LNCAP (cell line): Measurements from ENCODE around the gene CIRBP.

ENCODE experiments used
- CTCF ChIP-seq: fragments of 450-650 bp; IDR thresholded peaks from 2 replicates; pipeline ENCODE4 v1.5.1; 2017; ENCODE audit warnings: mild to moderate bottlenecking

The CIRBP gene

GRCh38 chr19:1307755-1308303, 38.7 kb downstream of the CIRBP start:
- no peak for TF ChIP-seq CTCF

- TF ChIP-seq CTCF, result no peak
Measured at GRCh38 chr19:1308718-1309117, 39.6 kb downstream of the CIRBP start.

- TF ChIP-seq CTCF, result no peak
Measured at GRCh38 chr19:1309977-1310852, 41.1 kb downstream of the CIRBP start.

GRCh38 chr19:1310853-1311180, 41.7 kb downstream of the CIRBP start:
- TF ChIP-seq CTCF, result no peak

- TF ChIP-seq CTCF, result no peak
Measured at GRCh38 chr19:1311543-1312091, 42.5 kb downstream of the CIRBP start.

GRCh38 chr19:1312767-1313694, 43.9 kb downstream of the CIRBP start:
- no peak for TF ChIP-seq CTCF
